OCI-LY3 (cell line): ENCODE results near the gene CWC27.

Experiments
- H2AFZ ChIP-seq: fragments of 200-600, 300-600 bp; shearing (Covaris generic); 2 replicates; pipeline ENCODE4 v1.6.0; 2014; ENCODE audit warnings: antibody characterized with exemption, low read depth, low read length
- H3K27ac ChIP-seq: fragments of 200-600, 300-600 bp; sonication (generic); 2 replicates; pipeline ENCODE4 v1.5.1; 2014; ENCODE audit warnings: mild to moderate bottlenecking, low read length, moderate library complexity, mixed read lengths
- H3K27me3 ChIP-seq: fragments of 200-600, 300-600 bp; sonication (generic); 2 replicates; pipeline ENCODE4 v1.6.1; 2014; ENCODE audit warnings: low read depth, low read length, mixed read lengths
- H3K36me3 ChIP-seq: fragments of 200-600, 300-600 bp; sonication (generic); replicated peaks from 2 replicates; pipeline ENCODE3; 2014; ENCODE audit warnings: low read depth, low read length, mixed read lengths
- H3K4me1 ChIP-seq: fragments of 300-600, 200-600 bp; sonication (generic); 2 replicates; pipeline ENCODE4 v1.6.1; 2014; ENCODE audit warnings: low read length, mixed read lengths
- H3K4me2 ChIP-seq: fragments of 200-600, 300-600 bp; sonication (generic); 2 replicates; pipeline ENCODE4 v1.6.1; 2014; ENCODE audit warnings: low read length, mixed read lengths
- H3K4me3 ChIP-seq: fragments of 300-600, 200-600 bp; sonication (generic); 2 replicates; pipeline ENCODE4 v1.5.1; 2014; ENCODE audit warnings: antibody characterized with exemption, mild to moderate bottlenecking, low read length, moderate library complexity
- H3K79me2 ChIP-seq: fragments of 300-600, 200-600 bp; shearing (Covaris generic); 2 replicates; pipeline ENCODE4 v1.6.1; 2014; ENCODE audit warnings: mild to moderate bottlenecking, low read length, mixed read lengths
- H3K9ac ChIP-seq: fragments of 300-600, 200-600 bp; shearing (Covaris generic); 2 replicates; pipeline ENCODE4 v1.6.0; 2014; ENCODE audit warnings: mild to moderate bottlenecking, low read length, moderate library complexity
- H3K9me3 ChIP-seq: fragments of 200-600, 300-600 bp; shearing (Covaris generic); 2 replicates; pipeline ENCODE4 v1.6.1; 2014; ENCODE audit warnings: low read length, mixed read lengths; ENCODE audit not compliant: insufficient read depth
- H4K20me1 ChIP-seq: fragments of 200-600, 300-600 bp; sonication (generic); 2 replicates; pipeline ENCODE4 v1.6.1; 2016; ENCODE audit warnings: low read length, mixed read lengths; ENCODE audit not compliant: insufficient read depth
- EZH2phosphoT487 ChIP-seq: fragments of 200-600 bp; shearing (Covaris generic); IDR thresholded peaks from 2 replicates; pipeline ENCODE4 v1.6.1; 2018; ENCODE audit warnings: antibody characterized with exemption, mixed run types, low read depth
- TF ChIP-seq, protein P1 (sequence below): fragments of 200-600, 300-600 bp; sonication (generic); IDR thresholded peaks from 2 replicates; pipeline ENCODE4 v1.5.1; 2014; ENCODE audit warnings: antibody characterized with exemption, low read length, low read depth

CWC27 gene

GRCh38 chr5:65047225-65047624 lies 278.5 kb downstream of the CWC27 start:
- Histone ChIP-seq H3K27me3 (no peaks in the 10 kb centered on the region), H2AFZ (no peak overlapping the region), H3K4me2 (no peak overlapping the region), H3K36me3 (no peaks in the 10 kb centered on the region), H3K4me1 (peaks cover 40% of the 10 kb centered on the region), H3K27ac (no peak overlapping the region), H4K20me1 (no peaks in the 10 kb centered on the region), H3K9ac (no peak overlapping the region), H3K4me3 (no peak overlapping the region), H3K79me2 (no peaks in the 10 kb centered on the region), H3K9me3 (no peaks in the 10 kb centered on the region)
- TF ChIP-seq EZH2phosphoT487, result no peak
- TF ChIP-seq, protein P1, sequence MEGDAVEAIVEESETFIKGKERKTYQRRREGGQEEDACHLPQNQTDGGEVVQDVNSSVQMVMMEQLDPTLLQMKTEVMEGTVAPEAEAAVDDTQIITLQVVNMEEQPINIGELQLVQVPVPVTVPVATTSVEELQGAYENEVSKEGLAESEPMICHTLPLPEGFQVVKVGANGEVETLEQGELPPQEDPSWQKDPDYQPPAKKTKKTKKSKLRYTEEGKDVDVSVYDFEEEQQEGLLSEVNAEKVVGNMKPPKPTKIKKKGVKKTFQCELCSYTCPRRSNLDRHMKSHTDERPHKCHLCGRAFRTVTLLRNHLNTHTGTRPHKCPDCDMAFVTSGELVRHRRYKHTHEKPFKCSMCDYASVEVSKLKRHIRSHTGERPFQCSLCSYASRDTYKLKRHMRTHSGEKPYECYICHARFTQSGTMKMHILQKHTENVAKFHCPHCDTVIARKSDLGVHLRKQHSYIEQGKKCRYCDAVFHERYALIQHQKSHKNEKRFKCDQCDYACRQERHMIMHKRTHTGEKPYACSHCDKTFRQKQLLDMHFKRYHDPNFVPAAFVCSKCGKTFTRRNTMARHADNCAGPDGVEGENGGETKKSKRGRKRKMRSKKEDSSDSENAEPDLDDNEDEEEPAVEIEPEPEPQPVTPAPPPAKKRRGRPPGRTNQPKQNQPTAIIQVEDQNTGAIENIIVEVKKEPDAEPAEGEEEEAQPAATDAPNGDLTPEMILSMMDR, result no peak

GRCh38 chr5:65047948-65048690 lies 279.4 kb downstream of the CWC27 start:
- Histone ChIP-seq H2AFZ (no peak overlapping the region), H3K27ac (no peak overlapping the region), H3K4me3 (peak overlapping the region; percentile 21; the same call in 1 of the 2 replicates), H3K36me3 (no peaks in the 10 kb centered on the region), H3K4me1 (peaks cover 39% of the 10 kb centered on the region), H3K4me2 (peak overlapping the region; percentile 72), H3K9me3 (no peaks in the 10 kb centered on the region), H3K9ac (no peak overlapping the region), H3K27me3 (no peaks in the 10 kb centered on the region), H3K79me2 (no peaks in the 10 kb centered on the region), H4K20me1 (no peaks in the 10 kb centered on the region)
- no peak for TF ChIP-seq EZH2phosphoT487
- TF ChIP-seq, protein P1, result no peak

GRCh38 chr5:65050140-65050539 lies 281.4 kb downstream of the CWC27 start:
- Histone ChIP-seq H3K4me2 (no peak overlapping the region), H2AFZ (no peak overlapping the region), H3K9me3 (no peaks in the 10 kb centered on the region), H3K9ac (no peak overlapping the region), H3K4me3 (no peak overlapping the region), H3K36me3 (no peaks in the 10 kb centered on the region), H3K27me3 (no peaks in the 10 kb centered on the region), H3K4me1 (peaks cover 30% of the 10 kb centered on the region), H3K79me2 (no peaks in the 10 kb centered on the region), H3K27ac (no peak overlapping the region), H4K20me1 (no peaks in the 10 kb centered on the region)
- TF ChIP-seq EZH2phosphoT487, result no peak
- TF ChIP-seq, protein P1, result no peak

DNA sequence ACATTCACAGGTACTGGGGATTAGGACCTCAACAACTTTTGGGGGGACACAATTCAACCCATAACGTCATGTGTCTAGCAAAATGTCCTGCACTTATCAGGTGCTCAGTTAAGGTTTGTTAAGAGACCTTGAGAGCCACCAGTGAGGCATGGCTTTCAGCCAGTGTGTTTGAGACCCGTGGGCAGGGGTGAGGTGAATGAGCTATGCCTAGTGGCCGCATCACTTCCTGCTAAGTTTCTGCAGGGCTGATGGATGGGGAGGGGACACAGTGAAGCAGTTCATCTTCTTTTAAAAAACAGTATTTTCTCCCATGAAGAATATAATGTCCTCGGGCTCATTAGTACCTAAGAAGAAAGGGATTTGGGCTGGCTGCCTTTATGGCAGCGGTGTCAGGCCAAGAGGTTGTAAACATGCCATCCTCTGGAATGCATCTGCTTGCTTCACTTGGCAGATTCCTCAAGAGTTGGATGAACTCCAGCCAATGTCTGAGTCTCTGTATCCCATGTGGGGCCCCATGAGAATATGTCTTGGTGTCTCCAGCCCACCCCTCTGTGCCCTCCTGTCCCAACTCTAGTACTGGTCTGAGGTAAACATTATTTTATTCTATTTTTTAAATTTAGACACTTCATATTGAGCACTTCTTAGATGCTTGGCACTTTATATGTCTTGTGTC lies 282.2 kb downstream of the CWC27 start:
- no peak for TF ChIP-seq EZH2phosphoT487
- TF ChIP-seq, protein P1, result no peak
- H3K4me1 ChIP-seq, result peaks cover 30% of the 10 kb centered on the region
- H3K27ac ChIP-seq, result no peak overlapping the region
- H4K20me1 ChIP-seq, result no peaks in the 10 kb centered on the region
- no peak overlapping the region for H3K9ac ChIP-seq
- no peak overlapping the region for H3K4me3 ChIP-seq
- no peaks in the 10 kb centered on the region for H3K79me2 ChIP-seq
- H2AFZ ChIP-seq, result no peak overlapping the region
- H3K36me3 ChIP-seq, result no peaks in the 10 kb centered on the region
- H3K4me2 ChIP-seq, result no peak overlapping the region
- H3K27me3 ChIP-seq, result no peaks in the 10 kb centered on the region
- no peaks in the 10 kb centered on the region for H3K9me3 ChIP-seq
